Uterus (tissue), 4 donors: ENCODE measurements around the gene C17orf75. TPM values are rescaled to one million over a fixed set of nuclear protein-coding genes. Genes with fewer than 3 reads are reported as not detected.
"Not testable (repeated sequence)": the region's sequence is repeated elsewhere in the genome, so short reads cannot be mapped to it uniquely, and the experiment has no call there.

ENCODE experiments used
- DNase-seq, 2 donors: peaks; one replicate each; pipeline ENCODE4 v3.0.0-alpha.2; 2019 to 2020
- H3K27ac ChIP-seq, 2 donors: fragments of 200-600 bp; sonication (generic); 1 replicate in 1 of 2; 2 replicates in 1 of 2; pipeline ENCODE4 v1.5.1; 2016 to 2018
- H3K27me3 ChIP-seq, 2 donors: fragments of 200-600 bp; sonication (generic); one replicate each; pipeline ENCODE4 v1.5.1; 2018 to 2019; ENCODE audit warnings: control low read depth in 1 of 2
- H3K36me3 ChIP-seq, 2 donors: fragments of 200-600 bp; sonication (generic); one replicate each; pipeline ENCODE4 v1.5.1; 2019; ENCODE audit warnings: control low read depth in 1 of 2
- H3K4me1 ChIP-seq, 2 donors: fragments of 200-600 bp; sonication (generic); one replicate each; pipeline ENCODE4 v1.5.1; 2018 to 2019; ENCODE audit warnings: control low read depth in 1 of 2
- H3K4me3 ChIP-seq, 2 donors: fragments of 200-600 bp; sonication (generic); 1 replicate in 1 of 2; 2 replicates in 1 of 2; pipeline ENCODE4 v1.5.1; 2018 to 2019; ENCODE audit warnings: mild to moderate bottlenecking in 1 of 2
- H3K9me3 ChIP-seq, 2 donors: fragments of 200-600 bp; sonication (generic); one replicate each; pipeline ENCODE4 v1.5.1; 2019; ENCODE audit warnings: control low read depth in 1 of 2
- CTCF ChIP-seq, 4 experiments: fragments of 200-600 bp in 2 of 4; fragments of 450-650 bp in 2 of 4; sonication (generic) in 2 of 4; IDR thresholded peaks; one replicate each; pipeline ENCODE4 v1.5.1; 2016 to 2019; ENCODE audit warnings: antibody characterized with exemption in 4 of 4, mild to moderate bottlenecking in 2 of 4, moderate library complexity in 1 of 4
- POLR2A ChIP-seq, 2 donors: fragments of 450-650 bp; IDR thresholded peaks; one replicate each; pipeline ENCODE4 v1.6.1; 2016; ENCODE audit warnings: antibody characterized with exemption in 2 of 2, mild to moderate bottlenecking in 1 of 2, moderate library complexity in 1 of 2
- intact Hi-C: fragments of 100-400 bp; cut with DNase I; formaldehyde crosslinking; loops from one replicate; pipeline ENCODE4 v1.15.1; 2023; ENCODE audit warnings: low total_unique reads
- total RNA-seq, 4 donors: library from RNA; depleted of rRNA in 3 of 4; stranded (reverse); fragments of >200 nt in 3 of 4; gene quantifications; one replicate each; pipeline versions ENCODE4 v1.1.0 to v1.2.4, GENCODE V29; 2014 to 2023
- donor health status: DM: yes; HTN: yes; CAD: no.

Gene C17orf75
- total RNA-seq, 4 donors from 2014 or later, result 11.8 to 40.9 (median 18.0) TPM

- no peak overlapping the region for H3K27ac ChIP-seq
These were observed 18.9 kb downstream of the C17orf75 start for GRCh38 chr17:32323046-32323445.

DNA sequence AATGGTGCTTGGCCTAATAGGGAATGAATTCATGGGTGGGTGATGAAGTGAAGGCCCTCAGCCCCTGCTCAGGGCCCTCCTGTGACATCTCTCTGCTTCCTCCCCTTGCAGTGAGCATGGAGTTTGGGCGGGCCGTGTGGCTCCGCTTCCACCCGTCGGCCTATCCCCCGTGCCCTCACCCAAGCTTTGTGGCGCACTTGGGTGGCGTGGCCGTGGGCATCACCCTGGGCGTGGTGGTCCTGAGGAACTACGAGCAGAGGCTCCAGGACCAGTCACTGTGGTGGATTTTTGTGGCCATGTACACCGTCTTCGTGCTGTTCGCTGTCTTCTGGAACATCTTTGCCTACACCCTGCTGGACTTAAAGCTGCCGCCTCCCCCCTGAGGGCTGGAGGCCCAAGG lies 21.1 kb downstream of the C17orf75 start:
- Histone ChIP-seq H3K27ac (no peak overlapping the region), H3K27me3 (no peaks in the 10 kb centered on the region), H3K36me3 (no peaks in the 10 kb centered on the region), H3K9me3 (no peaks in the 10 kb centered on the region), H3K4me3 (no peak overlapping the region), H3K4me1 (no peaks in the 10 kb centered on the region)
- intact Hi-C loops, result loop anchor here (5.0 kb wide), 1 partner anchor 64 kb away; no protein-coding TSS in a partner anchor
- DNase-seq, result no peak
- TF ChIP-seq CTCF (IDR thresholded peaks at IDR 0.05) (no peak), POLR2A (IDR thresholded peaks at IDR 0.05) (no peak)

More at GRCh38 chr17:32323046-32323445, 18.9 kb downstream of the C17orf75 start:
- no peaks in the 10 kb centered on the region for H3K36me3 ChIP-seq
- TF ChIP-seq POLR2A (IDR thresholded peaks at IDR 0.05) (no peak), CTCF (IDR thresholded peaks at IDR 0.05) (no peak)
- H3K4me1 ChIP-seq, result no peaks in the 10 kb centered on the region
- H3K4me3 ChIP-seq, result no peak overlapping the region
- no peak for DNase-seq
- intact Hi-C loops, result loop anchor here (5.0 kb wide), 1 partner anchor 66 kb away; no protein-coding TSS in a partner anchor
- H3K27me3 ChIP-seq, result no peaks in the 10 kb centered on the region
- no peaks in the 10 kb centered on the region for H3K9me3 ChIP-seq

GRCh38 chr17:32320080-32320479 lies 21.9 kb downstream of the C17orf75 start:
- not testable (repeated sequence) for H3K27me3 ChIP-seq, DNase-seq, H3K36me3 ChIP-seq, H3K9me3 ChIP-seq, H3K27ac ChIP-seq, H3K4me1 ChIP-seq, H3K4me3 ChIP-seq
- intact Hi-C loops, result loop anchor here (5.0 kb wide), 1 partner anchor 63 kb away; no protein-coding TSS in a partner anchor

DNA sequence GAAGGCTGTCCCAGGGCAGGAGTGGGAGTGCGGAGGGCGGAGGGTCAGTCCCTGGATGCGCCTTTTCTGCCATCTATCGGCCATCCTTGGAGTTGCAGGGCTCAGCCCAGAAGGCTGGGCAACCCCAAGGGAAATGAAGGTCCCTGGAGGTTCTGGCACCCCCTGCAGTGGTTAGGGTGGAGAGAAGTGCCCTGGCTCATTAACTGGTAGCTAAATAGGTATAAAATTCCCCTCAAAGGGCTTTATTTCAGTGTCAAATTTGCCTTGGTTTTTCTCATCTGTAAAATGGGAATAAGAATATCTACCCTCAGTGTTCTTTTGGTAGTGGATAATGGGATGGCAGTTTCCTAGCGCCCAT lies 22.4 kb downstream of the C17orf75 start:
- intact Hi-C loops, result no loop called here
- peak; percentile 72 to 79 for DNase-seq
- H3K36me3 ChIP-seq, result no peaks in the 10 kb centered on the region
- TF ChIP-seq POLR2A (IDR thresholded peaks at IDR 0.05) (no peak), CTCF (IDR thresholded peaks at IDR 0.05) (peak; percentile 93 to 97 (median 95))
- no peaks in the 10 kb centered on the region for H3K4me1 ChIP-seq
- H3K9me3 ChIP-seq, result no peaks in the 10 kb centered on the region
- no peak overlapping the region for H3K4me3 ChIP-seq
- no peaks in the 10 kb centered on the region for H3K27me3 ChIP-seq
- H3K27ac ChIP-seq, result no peak overlapping the region

DNA sequence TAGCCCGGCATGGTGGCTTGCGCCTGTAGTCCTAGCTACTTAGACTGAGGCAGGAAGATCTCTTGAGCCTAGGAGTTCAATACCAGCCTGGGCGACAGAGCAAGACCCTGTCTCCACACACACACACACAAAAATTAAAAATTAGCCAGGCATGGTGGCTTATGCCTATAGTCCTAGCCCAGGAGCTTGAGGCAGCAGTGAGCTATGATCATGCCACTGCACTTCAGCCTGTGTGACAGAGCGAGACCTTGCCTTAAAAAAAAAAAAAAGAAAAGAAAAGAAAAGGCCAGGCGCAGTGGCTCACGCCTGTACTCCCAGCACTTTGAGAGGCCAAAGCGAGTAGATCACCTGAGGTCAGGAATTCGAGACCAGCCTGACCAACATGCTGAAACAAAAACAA lies 23.9 kb downstream of the C17orf75 start:
- TF ChIP-seq CTCF (IDR thresholded peaks at IDR 0.05) (no peak), POLR2A (IDR thresholded peaks at IDR 0.05) (no peak)
- Histone ChIP-seq H3K27me3 (no peaks in the 10 kb centered on the region), H3K4me3 (no peak overlapping the region), H3K27ac (no peak overlapping the region), H3K36me3 (no peaks in the 10 kb centered on the region), H3K4me1 (no peaks in the 10 kb centered on the region), H3K9me3 (no peaks in the 10 kb centered on the region)
- DNase-seq, result no peak
- intact Hi-C loops, result no loop called here

GRCh38 chr17:32317353-32317752 lies 24.6 kb downstream of the C17orf75 start:
- Histone ChIP-seq H3K4me3 (no peak overlapping the region), H3K27me3 (no peaks in the 10 kb centered on the region), H3K36me3 (no peaks in the 10 kb centered on the region), H3K27ac (no peak overlapping the region), H3K4me1 (no peaks in the 10 kb centered on the region), H3K9me3 (no peaks in the 10 kb centered on the region)
- DNase-seq, result no peak
- intact Hi-C loops, result no loop called here
- TF ChIP-seq POLR2A (IDR thresholded peaks at IDR 0.05), result no peak
- TF ChIP-seq CTCF (IDR thresholded peaks at IDR 0.05), result no peak

GRCh38 chr17:32316653-32317052 lies 25.3 kb downstream of the C17orf75 start:
- intact Hi-C loops, H3K27ac ChIP-seq: not testable (repeated sequence)

More at GRCh38 chr17:32316653-32317052, 25.3 kb downstream of the C17orf75 start:
- not testable (repeated sequence) for H3K27me3 ChIP-seq, H3K4me1 ChIP-seq, H3K4me3 ChIP-seq, H3K36me3 ChIP-seq, H3K9me3 ChIP-seq, DNase-seq
